GM21390 (cell line): ENCODE measurements around the gene TMEM129.

Experiments
- ATAC-seq: cut with Tn5 transposase; IDR thresholded peaks from one replicate; pipeline ENCODE4 v1.9.1; 2021; ENCODE audit not compliant: unreplicated experiment

Gene TMEM129

DNA sequence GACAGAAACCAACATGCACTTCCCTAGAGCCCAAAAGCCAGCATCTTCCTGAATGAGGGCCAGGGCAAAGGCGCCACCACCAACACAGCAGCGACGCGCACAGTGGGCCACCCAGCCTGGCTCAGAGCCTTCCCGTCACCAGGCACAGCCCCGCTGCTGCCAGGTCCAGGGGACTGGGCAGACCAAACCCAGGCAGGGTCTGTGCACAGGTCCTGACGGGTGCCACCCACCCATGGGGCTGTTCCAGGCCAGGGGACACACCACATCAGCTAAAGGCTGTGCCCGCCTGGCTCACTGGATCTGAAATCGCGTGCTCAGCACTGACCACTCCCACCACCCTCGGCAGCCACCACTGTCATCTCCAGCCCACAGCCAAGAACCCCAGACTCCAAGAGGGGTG is 50.8 kb downstream of the TMEM129 start:
- no peak for ATAC-seq

DNA sequence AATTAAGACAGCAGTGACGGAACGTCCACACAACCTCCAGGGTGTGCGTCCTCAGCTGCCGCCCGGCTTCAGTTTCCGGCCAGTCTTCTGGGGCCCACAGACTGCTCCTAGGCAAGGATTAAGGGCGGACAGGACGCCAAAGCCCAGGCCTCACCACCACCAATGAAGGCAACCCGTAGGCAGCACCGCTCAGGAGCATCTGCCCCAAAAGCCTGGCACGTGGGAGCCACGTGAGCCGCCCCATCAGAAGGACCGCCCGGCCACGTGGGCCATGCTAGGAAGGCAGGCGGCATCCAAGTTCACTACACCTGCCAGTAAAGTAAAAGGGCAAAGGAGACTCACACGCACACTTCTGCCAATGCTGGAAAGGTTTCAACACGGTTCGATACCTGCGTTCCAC is 51.3 kb downstream of the TMEM129 start:
- no peak for ATAC-seq

- ATAC-seq = no peak
Measured at GRCh38 chr4:1669270-1669669, 51.9 kb downstream of the TMEM129 start.

GRCh38 chr4:1668488-1668840 is 52.7 kb downstream of the TMEM129 start:
- ATAC-seq = no peak

- ATAC-seq = no peak
Measured at GRCh38 chr4:1667273-1667672, 53.9 kb downstream of the TMEM129 start.

DNA sequence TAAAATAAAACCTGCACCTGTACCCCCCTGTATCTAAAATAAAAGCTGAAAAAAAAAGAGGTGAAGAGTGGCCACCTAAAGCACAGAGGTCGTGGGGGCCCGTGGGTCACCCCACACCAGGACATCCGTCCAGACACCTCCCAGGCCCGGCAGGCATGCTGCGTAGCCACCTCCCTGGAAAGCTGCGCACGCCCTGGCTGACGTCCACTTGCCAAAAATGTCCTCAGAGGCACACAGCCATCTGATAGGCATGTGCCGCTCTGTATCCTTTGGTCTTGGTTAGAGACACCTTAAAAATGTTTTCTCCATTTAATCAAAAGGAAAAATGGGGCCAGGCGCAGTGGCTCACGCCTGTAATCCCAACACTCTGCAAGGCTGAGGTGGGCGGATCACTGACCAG is 54.7 kb downstream of the TMEM129 start:
- no peak for ATAC-seq
